ENCODE data around the gene ZNF581.
A peak's percentile ranks its signal among the peaks of the same experiment; 100 is the strongest.

ZNF581 gene

GRCh38 chr19:55668603-55669348 lies 25.3 kb downstream of the ZNF581 start:
- no peak for DNase-seq

- DNase-seq: no peak
Measured at GRCh38 chr19:55669418-55670279, 26.2 kb downstream of the ZNF581 start.

DNA sequence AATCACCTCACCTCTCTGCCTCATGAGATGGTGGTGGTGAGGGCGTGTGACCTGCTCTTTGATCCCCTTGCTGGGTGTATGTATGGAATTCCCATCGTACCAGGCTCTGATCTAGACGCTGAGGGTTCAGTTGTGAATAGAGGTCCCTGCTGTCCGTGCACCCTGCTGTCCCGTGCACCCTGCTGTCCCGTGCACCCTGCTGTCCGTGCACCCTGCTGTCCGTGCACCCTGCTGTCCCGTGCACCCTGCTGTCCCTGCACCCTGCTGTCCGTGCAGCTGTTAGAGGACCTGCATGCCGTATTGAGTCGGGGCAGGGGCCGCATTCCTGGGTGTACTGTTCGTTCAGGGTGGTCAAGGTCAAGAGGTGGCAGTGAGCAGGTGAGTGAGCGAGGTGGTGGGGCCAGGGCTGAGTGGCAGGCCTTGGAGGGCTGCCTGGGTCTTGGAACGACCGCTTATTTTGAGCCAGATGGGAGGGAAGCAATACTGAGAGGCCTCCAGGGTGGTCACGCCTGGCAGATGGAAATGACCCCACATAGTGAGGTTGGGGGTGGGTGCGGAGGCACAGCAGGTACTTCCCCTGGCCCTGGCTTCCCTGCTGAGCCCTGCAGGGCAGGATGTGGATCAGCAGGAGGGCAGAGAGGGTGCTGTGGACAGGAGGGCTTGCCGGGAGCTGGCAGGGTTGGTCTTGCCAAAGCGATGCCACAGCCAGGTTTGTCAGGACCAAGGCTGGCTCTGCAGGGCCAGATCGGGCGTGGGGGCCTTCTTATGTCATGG lies 27.0 kb downstream of the ZNF581 start:
- peak; percentile 44 for DNase-seq

DNA sequence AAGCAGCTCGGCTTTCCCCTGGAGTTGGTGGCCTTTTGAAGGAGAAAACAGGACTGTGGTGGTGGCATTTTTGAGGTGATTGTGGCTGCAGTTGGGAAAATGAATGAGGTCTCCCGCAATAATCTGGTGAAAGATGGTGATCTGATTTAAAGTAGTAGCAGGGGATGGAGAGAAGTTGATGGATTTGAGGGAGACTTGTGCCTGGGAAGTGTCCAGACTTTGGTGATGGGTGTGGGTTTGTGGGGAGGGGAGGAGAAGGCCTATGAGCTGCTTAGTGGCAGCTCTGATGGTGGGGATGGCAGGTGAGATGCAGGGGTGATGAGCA lies 27.6 kb downstream of the ZNF581 start:
- no peak for DNase-seq

GRCh38 chr19:55672418-55672817 lies 29.0 kb downstream of the ZNF581 start:
- DNase-seq: no peak

DNA sequence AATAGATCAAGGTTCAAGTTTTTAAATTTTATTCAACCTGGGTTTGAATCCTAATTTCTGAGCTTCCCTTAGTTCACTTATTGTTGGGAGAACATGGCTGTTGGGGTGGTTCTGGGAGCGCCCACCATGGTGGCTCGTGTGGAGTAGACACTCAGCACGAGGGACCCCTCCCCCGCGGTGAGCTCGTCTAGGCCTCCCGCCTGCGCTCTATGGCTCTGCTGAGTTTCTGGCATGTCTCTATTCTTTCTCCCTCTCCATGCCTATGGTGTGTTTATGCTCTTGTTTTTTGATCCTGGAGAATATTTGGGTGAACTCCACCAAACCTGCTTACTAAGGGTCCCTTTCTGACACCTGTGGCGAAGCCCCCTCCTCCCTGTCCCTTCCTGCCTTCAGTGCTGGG lies 30.0 kb downstream of the ZNF581 start:
- no peak for DNase-seq

DNA sequence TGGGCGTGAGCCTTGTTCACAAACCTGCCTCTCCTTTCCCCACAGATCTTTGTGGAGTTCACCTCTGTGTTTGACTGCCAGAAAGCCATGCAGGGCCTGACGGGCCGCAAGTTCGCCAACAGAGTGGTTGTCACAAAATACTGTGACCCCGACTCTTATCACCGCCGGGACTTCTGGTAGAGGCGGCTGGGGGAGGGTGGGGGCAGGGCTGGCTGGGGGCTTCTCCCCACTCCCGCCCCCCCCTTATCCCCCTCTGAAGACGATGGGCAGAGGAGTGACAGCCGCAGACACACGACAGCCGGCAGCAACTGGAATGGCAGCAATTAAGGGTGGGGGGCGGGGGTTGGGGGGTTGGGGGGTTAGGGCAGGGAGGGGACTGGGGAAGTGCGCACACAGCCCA lies 30.4 kb downstream of the ZNF581 start:
- DNase-seq: no peak

GRCh38 chr19:55674459-55674840 lies 31.0 kb downstream of the ZNF581 start:
- no peak for DNase-seq

DNA sequence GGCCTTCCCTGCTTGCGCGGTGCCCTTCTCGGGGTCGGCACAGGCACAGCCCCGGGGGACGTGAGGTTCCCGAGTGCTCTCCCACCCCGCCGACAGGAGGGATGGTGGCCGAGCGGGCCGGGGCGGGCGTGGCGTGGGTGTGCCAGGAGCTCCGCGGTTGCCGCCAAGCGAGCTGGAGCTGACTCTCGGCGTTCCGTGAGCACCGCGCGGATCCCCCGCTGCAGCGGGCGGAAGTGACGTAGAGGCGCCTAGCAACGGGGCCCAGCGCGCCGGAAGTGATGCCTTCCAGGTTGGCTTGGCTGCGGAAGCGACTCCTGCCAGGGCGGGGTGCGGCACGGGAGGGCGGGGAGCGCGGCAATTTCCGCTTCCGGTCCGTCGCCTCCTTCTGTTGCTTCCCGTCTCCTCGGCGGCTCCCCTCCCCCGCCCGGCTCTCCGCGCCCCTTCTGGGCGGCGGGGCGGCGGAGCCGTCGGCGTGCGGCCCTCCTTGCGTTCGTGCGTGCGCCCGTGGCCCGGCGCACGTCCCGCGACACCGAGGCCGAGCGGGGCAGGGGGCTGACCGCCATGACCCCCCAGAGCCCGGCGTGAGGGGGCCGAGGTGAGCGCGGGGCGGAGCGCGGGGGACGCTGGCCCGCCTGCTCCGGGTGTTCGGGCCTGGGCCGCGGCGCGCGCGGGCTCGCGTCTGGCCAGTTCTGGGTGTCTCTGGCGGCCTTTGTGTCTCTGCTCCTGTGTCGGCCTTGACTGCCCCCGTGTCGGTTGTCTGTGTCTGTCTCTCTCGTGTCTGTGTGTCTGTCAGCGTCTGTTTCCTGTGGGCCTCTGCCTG lies 31.6 kb downstream of the ZNF581 start, which contains the start of gene EPN1:
Gene EPN1 (plus strand): TSS at position 386 of the 820 bp plus-strand sequence. CDS start 3,402 bp downstream, outside the sequence.
- peak; percentile 98 for DNase-seq

- DNase-seq: no peak
Measured at GRCh38 chr19:55675661-55676354, 32.4 kb downstream of the ZNF581 start.

- DNase-seq: no peak
Measured at GRCh38 chr19:55676383-55676782, 32.9 kb downstream of the ZNF581 start.

GRCh38 chr19:55676889-55677505 lies 33.5 kb downstream of the ZNF581 start:
- no peak for DNase-seq

DNA sequence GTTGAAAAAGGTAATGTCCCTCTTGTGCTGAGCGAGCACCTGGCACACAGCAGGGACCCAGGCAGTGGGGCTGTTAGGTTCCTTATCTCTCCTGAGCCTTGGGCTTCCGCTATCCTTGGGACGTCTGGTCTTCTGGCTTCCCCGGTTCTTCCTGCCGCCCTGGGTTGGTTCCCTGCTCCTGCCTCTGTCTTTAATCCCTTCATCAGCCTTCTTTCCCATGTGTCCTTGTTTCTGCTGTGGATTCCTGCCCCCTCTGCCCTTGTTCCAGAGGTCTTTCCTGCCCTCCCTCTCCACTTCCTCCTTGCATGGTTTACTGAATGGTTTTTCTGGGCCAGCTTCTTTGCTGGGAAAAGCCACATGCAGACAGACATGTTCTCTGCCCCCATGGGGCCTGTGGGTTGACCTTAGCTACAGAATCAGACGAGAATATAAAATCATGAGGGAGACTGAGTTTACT lies 34.2 kb downstream of the ZNF581 start:
- DNase-seq: no peak

- no peak for DNase-seq
Measured at GRCh38 chr19:55678121-55678671, 34.7 kb downstream of the ZNF581 start.

GRCh38 chr19:55679343-55680257 lies 36.2 kb downstream of the ZNF581 start:
- DNase-seq: no peak

- DNase-seq: no peak
Measured at GRCh38 chr19:55680339-55681130, 37.1 kb downstream of the ZNF581 start.

DNA sequence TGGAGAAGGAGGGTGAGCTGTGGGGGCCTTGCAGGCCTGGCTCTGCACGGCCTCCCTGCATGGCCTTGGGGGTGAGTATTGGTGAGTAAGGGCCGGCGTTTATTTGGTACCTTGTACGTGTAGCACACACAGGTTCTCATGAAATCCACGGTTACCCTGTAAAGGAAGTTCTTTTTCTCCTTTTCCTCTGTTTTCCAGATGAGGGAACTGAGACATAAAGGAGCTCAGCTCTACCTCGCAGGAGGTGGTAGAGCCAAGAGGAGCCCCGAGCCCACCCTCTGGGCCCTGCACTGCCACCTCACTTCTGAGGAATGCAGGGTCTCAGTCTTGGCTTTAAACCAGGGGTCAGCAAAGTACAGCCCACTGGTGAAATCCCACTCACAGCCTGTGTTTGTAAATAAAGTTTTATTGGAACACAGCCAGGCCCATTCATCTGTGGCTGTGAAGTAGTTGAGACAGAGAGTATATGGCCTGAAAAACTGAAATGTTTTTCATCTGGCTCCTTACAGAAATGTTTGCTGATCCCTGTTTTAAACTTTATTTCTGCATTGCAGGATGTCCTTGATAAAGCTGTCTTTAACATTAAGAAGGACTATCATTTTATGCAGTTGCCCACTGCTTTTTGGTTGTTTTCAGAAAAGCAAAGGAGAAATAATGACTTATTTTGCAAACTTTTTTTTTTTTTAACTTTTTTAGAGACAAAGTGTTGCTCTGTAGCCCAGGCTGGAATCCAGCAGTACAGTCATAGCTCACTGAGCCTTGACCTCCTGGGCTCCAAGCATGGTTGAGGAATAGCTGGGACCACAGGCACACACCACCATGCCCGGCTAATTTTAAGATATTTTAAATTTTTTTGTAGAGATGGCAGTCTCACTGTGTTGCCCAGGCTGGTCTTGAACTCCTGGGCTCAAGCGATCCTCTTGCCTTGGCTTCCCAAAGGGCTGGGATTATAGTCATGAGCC lies 38.0 kb downstream of the ZNF581 start:
- DNase-seq: no peak

Measured in eye (tissue), 1 donor.